Pancreas (tissue), 10 donors: ENCODE results near the gene EOLA1. TPM values are rescaled to one million over a fixed set of nuclear protein-coding genes. Genes with fewer than 3 reads are reported as not detected.
A peak's percentile ranks its signal among the peaks of the same experiment; 100 is the strongest.
"Not testable (repeated sequence)": the region's sequence is repeated elsewhere in the genome, so short reads cannot be mapped to it uniquely, and the experiment has no call there.

Source experiments
- ATAC-seq, 4 donors: fragments of 200-7000 bp; cut with Tn5 transposase; one replicate each; pipeline versions ENCODE4 v1.8.0 to v1.9.1; 2020; ENCODE audit warnings: mild to moderate bottlenecking in 4 of 4, moderate library complexity in 4 of 4
- DNase-seq, 6 donors: peaks; one replicate each; pipeline ENCODE4 v3.0.0-alpha.2; 2020
- FAIRE-seq: peaks from 2 replicates; lab custom pipeline; 2012; peaks lifted over from hg19 to GRCh38; lab: Jason Lieb, UNC
- H3K27ac ChIP-seq, 4 donors: fragments of 200-600 bp; sonication (generic); 1 replicate in 3 of 4; 2 replicates in 1 of 4; pipeline versions ENCODE4 v1.5.0 to v1.8.0; 2020
- H3K27me3 ChIP-seq, 4 donors: fragments of 200-600 bp; one replicate each; pipeline ENCODE4 v1.8.0; 2021
- H3K36me3 ChIP-seq, 3 donors: fragments of 200-600 bp; sonication (generic) in 1 of 3; one replicate each; pipeline versions ENCODE4 v1.5.0 to v1.8.0; 2020 to 2021
- H3K4me1 ChIP-seq, 3 donors: fragments of 200-600 bp; one replicate each; pipeline ENCODE4 v1.8.0; 2021
- H3K4me3 ChIP-seq, 4 donors: fragments of 200-600 bp; sonication (generic) in 2 of 4; one replicate each; pipeline versions ENCODE4 v1.5.0 to v1.8.0; 2020 to 2021
- H3K9me3 ChIP-seq, 4 donors: fragments of 200-600 bp; one replicate each; pipeline ENCODE4 v1.8.0; 2021
- CTCF ChIP-seq, 4 donors: fragments of 200-600 bp; sonication (generic) in 3 of 4; IDR thresholded peaks; one replicate each; pipeline versions ENCODE4 v1.5.0 to v1.8.0; 2021; ENCODE audit warnings: antibody characterized with exemption in 4 of 4
- WGBS, 2 donors: extraction: QIAGEN DNeasy Blood & Tissue Kit; methylation state at CpG; one replicate each; pipeline ENCODE4 v1.1.7; 2013; 5-methylcytosine and 5-hydroxymethylcytosine counted together
- intact Hi-C, 3 donors: fragments of 100-400 bp; cut with DNase I; formaldehyde crosslinking; loops; one replicate each; pipeline versions ENCODE4 v1.11.1 to v1.14.2; 2022
- polyA plus RNA-seq, 2 donors: library from polyadenylated mRNA; stranded (reverse); fragments of 200-250 nt; gene quantifications; one replicate each; pipeline ENCODE4 v1.2.3, GENCODE V29; 2013
- total RNA-seq, 6 donors: library from RNA; stranded (reverse); fragmentation: NEBNext Ultra II Directional in 4 of 6; extraction: Animal tissue kit (Norgen Biotek cat#: 25700) in 4 of 6; gene quantifications; one replicate each; pipeline versions ENCODE4 v1.2.1 to v1.2.4, GENCODE V29; 2021 to 2023
- donor health status: healthy with polysubstance abuse.
- donor health status: DM: no; HTN: no; CAD: no; lungs with moderate emphysema.
- donor health status: DM: no; HTN: no; CAD: no.
- donor health status: control.
- donor health status: control.
- donor health status: Bipolar disorder and iron deficiency.
- donor health status: DM: yes; HTN: yes; CAD: no.
- donor health status: DM: no; HTN: no; CAD: no.
- donor health status: DM: no; HTN: no; CAD: no.
- donor health status: DM: yes; HTN: yes; CAD: no.

The EOLA1 gene
- total and polyA plus RNA-seq, 8 donors = 11.0 to 19.1 (median 11.7) TPM

DNA sequence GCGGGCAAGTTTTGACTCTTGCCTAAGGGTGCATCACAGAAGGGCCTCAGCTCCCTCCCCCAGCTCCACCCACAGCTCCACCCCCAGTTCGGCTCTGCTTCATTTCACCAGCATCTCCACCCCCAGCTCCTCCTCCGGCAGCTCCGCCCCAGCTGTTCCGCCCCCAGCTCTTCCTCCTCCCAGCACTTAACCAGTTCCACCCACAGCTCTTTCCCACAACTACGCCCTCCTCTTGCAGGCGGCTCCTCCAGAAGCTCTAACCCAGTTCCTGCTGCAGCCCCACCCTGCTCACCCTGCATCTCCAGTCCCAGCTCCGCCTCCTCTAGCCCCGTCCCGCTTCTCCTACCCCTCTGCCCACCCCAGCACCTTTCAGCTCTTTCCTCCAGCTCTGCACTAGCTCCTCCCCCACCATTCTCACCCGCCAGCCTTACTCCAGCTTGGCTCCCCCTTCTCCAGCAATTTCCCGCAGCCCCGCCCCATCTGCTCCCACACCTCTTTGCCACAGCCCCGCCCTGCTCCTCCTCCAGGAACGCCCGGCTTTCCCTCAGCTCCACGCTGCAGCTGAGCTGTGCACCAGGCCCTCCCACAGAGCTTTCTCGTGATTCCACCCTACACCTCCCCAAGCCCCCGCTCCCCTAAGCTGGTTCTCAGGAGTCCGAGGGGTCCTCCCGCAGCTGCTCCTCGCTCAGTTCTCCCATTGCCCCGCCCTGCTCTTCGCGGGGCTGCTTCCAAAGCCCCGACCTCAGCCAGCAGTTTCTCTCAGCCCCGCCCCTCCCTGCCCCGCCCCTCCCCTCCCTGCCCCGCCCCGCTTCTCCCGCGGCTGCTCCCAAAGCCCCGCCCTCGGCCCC is 1.3 kb upstream of the EOLA1 start:
- peak overlapping the region in 2 of 4 donors; percentile 47 to 55 for H3K27ac ChIP-seq
- no peaks in the 10 kb centered on the region for H3K9me3 ChIP-seq
- peak overlapping the region in 2 of 4 donors; percentile 21 to 36 for H3K4me3 ChIP-seq
- no peaks in the 10 kb centered on the region for H3K36me3 ChIP-seq
- intact Hi-C loops = no loop called here
- ATAC-seq = peak; percentile 63 to 69 (median 66)
- 0 to 42% methylated on average over 27 to 32 of the region's 34 CpGs for WGBS, 2 donors
- DNase-seq = peak; percentile 74 to 92 (median 88)
- H3K4me1 ChIP-seq = no peaks in the 10 kb centered on the region
- no peaks in the 10 kb centered on the region for H3K27me3 ChIP-seq
- FAIRE-seq = peak; percentile 93
- TF ChIP-seq CTCF (IDR thresholded peaks at IDR 0.05) = no peak

DNA sequence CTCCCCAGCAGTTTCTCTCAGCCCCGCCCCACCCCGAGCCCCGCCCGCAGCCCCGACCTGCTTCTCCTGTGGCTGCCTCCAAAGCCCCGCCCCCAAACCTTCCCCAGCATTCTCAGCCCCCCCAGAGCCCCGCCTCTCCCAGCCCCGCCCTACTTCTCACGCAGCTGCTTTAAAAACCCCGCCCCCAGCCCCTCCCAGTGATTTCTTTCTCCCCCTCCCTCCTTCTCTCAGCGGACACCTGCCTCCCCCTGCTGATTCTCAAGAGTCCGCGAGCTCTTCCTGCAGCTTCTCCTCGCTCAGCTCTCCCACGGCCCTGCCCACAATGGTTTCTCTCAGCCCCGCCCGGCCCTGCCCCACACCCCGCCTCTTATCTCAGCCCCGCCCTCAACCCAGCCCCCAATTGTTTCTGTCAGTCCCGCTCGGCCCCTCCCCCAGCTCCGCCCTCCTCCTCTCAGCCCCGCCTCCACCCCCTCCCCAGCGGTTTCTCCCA is 636 bp upstream of the EOLA1 start:
- WGBS, 2 donors = 2 to 22% methylated on average over 21 to 24 of the region's 24 CpGs
- DNase-seq (peak; percentile 87 to 94 (median 90)), ATAC-seq (peak; percentile 70 to 85 (median 76)), FAIRE-seq (no peak)
- Histone ChIP-seq H3K36me3 (no peaks in the 10 kb centered on the region), H3K27me3 (no peaks in the 10 kb centered on the region), H3K4me3 (peak overlapping the region; percentile 33 to 58 (median 48)), H3K9me3 (no peaks in the 10 kb centered on the region), H3K27ac (peak overlapping the region; percentile 88 to 91 (median 90)), H3K4me1 (no peaks in the 10 kb centered on the region)
- TF ChIP-seq CTCF (IDR thresholded peaks at IDR 0.05) = no peak
- intact Hi-C loops = no loop called here

DNA sequence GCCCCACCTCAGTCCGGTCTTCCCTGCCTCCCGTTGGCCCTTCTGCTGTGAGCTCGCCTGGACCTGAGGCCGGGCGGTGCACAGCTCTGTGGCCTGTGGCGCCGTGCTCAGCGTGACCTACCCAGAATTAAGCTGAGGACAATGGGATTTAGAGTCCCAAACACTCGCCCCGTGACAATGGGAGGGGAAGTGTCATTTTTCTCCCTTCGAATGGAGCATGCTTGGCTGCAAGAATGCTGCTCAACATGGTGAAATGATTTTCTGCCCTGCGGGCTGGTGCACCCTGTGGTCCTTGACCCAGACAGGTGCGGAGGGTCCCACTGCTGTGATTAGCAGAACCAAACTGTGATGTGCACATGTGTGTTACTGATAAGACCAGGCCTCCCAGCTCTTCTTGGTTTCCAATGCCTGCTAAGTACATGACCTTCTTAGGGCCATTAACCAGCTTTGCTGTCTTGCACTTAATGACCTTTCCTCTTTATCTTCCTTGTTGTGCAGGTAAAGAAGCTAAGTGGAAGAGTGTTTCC is 772 bp downstream of the EOLA1 start:
- no peak for DNase-seq
- intact Hi-C loops = no loop called here
- H3K4me1 ChIP-seq = no peaks in the 10 kb centered on the region
- H3K27ac ChIP-seq = peak overlapping the region; percentile 88 to 91 (median 90)
- ATAC-seq = peak in 2 of 4 donors; percentile 1
- no peaks in the 10 kb centered on the region for H3K27me3 ChIP-seq
- WGBS, 2 donors = 1 to 43% methylated on average over 13 of the region's 13 CpGs
- TF ChIP-seq CTCF (IDR thresholded peaks at IDR 0.05) = no peak
- H3K36me3 ChIP-seq = no peaks in the 10 kb centered on the region
- H3K9me3 ChIP-seq = no peaks in the 10 kb centered on the region
- no peak for FAIRE-seq
- peak overlapping the region; percentile 33 to 58 (median 48) for H3K4me3 ChIP-seq

- intact Hi-C loops, H3K9me3 ChIP-seq, DNase-seq, ATAC-seq, H3K36me3 ChIP-seq, FAIRE-seq, H3K27me3 ChIP-seq, H3K4me1 ChIP-seq, H3K27ac ChIP-seq, H3K4me3 ChIP-seq: not testable (repeated sequence)
- WGBS, 2 donors = 65 to 84% methylated on average over 17 to 21 of the region's 29 CpGs
These were observed 5.0 kb downstream of the EOLA1 start for GRCh38 chrX:149545545-149546543.

GRCh38 chrX:149546962-149547361 is 6.2 kb downstream of the EOLA1 start:
- H3K27ac ChIP-seq, H3K4me1 ChIP-seq, intact Hi-C loops, H3K4me3 ChIP-seq, ATAC-seq, H3K36me3 ChIP-seq, DNase-seq, H3K27me3 ChIP-seq, H3K9me3 ChIP-seq: not testable (repeated sequence)
- FAIRE-seq = peak; percentile 32
- 67 to 100% methylated on average over 1 of the region's 1 CpG for WGBS, 2 donors

DNA sequence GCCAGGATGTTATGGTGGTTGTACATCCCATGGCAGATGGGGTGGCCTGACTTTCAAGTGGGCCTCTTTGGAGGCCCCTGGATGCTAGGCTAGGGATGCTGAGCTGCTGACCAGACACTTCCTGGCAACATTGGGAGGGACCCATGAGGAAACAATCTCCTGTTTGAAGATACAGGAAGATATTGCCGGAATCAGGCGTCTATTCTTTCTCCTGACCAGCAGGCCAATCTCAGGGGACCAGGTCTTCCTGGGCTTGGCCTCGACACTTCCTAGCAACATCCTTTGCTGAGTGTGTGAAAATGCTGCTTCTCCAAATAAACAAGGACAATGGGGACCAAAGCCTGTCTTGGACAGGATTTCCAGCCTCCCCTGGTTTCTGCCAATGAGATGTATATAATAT is 7.0 kb downstream of the EOLA1 start:
- DNase-seq, H3K4me1 ChIP-seq, H3K36me3 ChIP-seq, FAIRE-seq, H3K9me3 ChIP-seq, H3K27ac ChIP-seq, intact Hi-C loops, H3K27me3 ChIP-seq, ATAC-seq, H3K4me3 ChIP-seq: not testable (repeated sequence)
- WGBS, 2 donors = no CpG with 5 or more reads among the region's 3 CpGs

GRCh38 chrX:149549701-149550100 is 8.9 kb downstream of the EOLA1 start, which contains the start of gene HSFX3:
Gene HSFX3 (minus strand): TSS chrX:149549924. CDS start chrX:149549852, 72 bp downstream.
- intact Hi-C loops, FAIRE-seq: not testable (repeated sequence)

DNA sequence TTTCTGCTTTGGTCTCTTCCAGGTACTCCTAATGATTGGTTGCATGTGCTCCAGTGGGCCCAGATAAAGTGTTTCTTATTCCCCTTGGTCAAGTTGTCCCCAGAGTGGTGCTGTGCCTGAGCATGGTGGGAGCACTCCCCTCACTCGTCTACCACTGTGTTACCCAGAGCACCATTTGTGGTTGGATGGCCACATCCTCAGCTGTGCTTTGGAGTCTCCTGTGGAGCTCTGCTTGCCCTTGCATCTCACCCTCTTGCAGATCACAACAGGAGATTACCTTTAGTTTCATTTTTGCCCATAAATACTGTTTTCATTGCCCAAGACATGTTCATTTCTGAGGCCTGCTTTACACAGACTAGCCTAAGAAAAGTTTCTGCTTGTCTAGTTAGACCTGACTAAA is 9.6 kb downstream of the EOLA1 start:
- H3K9me3 ChIP-seq, H3K36me3 ChIP-seq, intact Hi-C loops, DNase-seq, H3K4me1 ChIP-seq, ATAC-seq, FAIRE-seq, H3K4me3 ChIP-seq, H3K27me3 ChIP-seq, H3K27ac ChIP-seq: not testable (repeated sequence)
- 86 to 100% methylated on average over 1 of the region's 1 CpG for WGBS, 2 donors

More at GRCh38 chrX:149549701-149550100, 8.9 kb downstream of the EOLA1 start, which contains the start of gene HSFX3:
- not testable (repeated sequence) for H3K4me3 ChIP-seq, H3K9me3 ChIP-seq, ATAC-seq, H3K27ac ChIP-seq, DNase-seq, H3K36me3 ChIP-seq, H3K4me1 ChIP-seq, H3K27me3 ChIP-seq
- WGBS, 2 donors = 100% methylated on average over 1 of the region's 6 CpGs
